NB4 (cell line): Measurements from ENCODE around the gene PNPLA5.
"Not testable (repeated sequence)": the region's sequence is repeated elsewhere in the genome, so short reads cannot be mapped to it uniquely, and the experiment has no call there.

Source experiments
- DNase-seq: peaks from one replicate; pipeline ENCODE4 v3.0.0; 2010; ENCODE audit warnings: low read depth
- H3K4me3 ChIP-seq: one replicate; pipeline ENCODE4 v1.5.1; 2011; ENCODE audit warnings: mild to moderate bottlenecking, low read depth, low read length, moderate library complexity
- CTCF ChIP-seq: IDR thresholded peaks from one replicate; pipeline ENCODE4 v1.5.1; 2012; ENCODE audit warnings: low read depth, low read length
- MAX ChIP-seq: IDR thresholded peaks from 2 replicates; pipeline ENCODE4 v1.6.1; 2011; ENCODE audit warnings: low read depth, low read length
- MYC ChIP-seq: IDR thresholded peaks from 2 replicates; pipeline ENCODE4 v1.6.1; 2011; ENCODE audit warnings: low read depth, low read length
- POLR2A ChIP-seq: IDR thresholded peaks from 2 replicates; pipeline ENCODE4 v1.6.1; 2011; ENCODE audit warnings: mild to moderate bottlenecking; ENCODE audit not compliant: insufficient read length; ENCODE audit errors: extremely low read depth

PNPLA5 gene

DNA sequence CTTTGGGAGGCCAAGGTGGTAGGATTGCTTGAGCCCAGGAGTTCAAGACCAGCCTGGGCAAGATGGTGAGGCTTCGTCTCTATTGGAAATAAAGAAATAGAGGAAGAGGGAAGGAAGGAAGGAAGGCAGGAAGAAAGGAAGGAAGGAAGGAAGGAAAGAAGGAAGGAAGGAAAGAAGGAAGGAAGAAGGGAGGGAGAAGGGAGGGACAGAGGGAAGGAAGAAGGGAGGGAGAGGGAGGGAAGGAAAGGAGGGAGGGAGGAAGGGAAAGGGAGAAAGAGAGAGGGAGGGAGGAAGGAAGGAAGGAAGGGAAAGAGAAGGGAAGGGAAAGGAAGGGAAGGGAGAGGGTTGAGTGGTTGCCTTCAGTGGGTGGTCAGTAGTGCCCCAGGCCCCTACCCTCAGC lies 17.9 kb upstream of the PNPLA5 start:
- no peak for TF ChIP-seq MAX
- TF ChIP-seq MYC = no peak
- TF ChIP-seq CTCF = no peak
- TF ChIP-seq POLR2A = no peak
- H3K4me3 ChIP-seq = no peak overlapping the region
- DNase-seq = no peak

DNA sequence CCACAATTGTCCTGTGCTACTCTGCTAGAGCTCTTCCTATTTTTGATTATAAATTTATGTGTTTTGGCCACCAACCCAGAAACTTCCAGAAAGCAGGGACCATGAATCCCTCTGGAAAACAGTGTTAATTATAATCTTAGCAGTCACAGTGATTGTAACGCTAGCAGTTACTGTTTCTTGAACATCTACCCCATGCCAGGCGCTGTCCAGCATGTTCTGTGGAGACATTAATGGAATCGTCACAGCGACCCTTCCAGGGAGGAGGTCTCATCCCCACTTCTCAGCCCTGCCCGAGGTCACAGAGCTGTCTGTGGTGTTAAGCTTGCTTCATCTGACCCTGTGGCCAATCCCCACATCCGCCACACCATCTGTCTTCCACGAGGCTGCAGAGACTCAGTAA lies 13.9 kb upstream of the PNPLA5 start:
- no peak for TF ChIP-seq POLR2A
- TF ChIP-seq CTCF = no peak
- TF ChIP-seq MAX = no peak
- no peak for TF ChIP-seq MYC
- DNase-seq = no peak
- H3K4me3 ChIP-seq = no peak overlapping the region

DNA sequence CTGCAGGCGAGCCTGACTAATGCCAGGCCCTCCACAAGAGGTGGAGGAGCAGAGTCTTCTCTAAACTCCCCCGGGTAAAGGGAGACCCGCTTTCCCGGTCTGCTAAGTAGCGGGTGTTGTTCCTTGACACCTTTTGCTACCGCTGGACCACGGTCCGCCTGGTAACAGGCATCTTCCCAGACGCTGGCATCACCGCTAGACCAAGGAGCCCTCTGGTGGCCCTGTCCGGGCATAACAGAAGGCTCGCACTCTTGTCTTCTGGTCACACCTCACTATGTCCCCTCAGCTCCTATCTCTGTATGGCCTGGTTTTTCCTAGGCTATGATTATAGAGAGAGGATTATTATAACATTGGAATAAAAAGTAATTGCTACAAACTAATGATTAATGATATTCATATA lies 12.6 kb upstream of the PNPLA5 start:
- DNase-seq, H3K4me3 ChIP-seq: not testable (repeated sequence)
- TF ChIP-seq CTCF = peak; percentile 19

- H3K4me3 ChIP-seq, DNase-seq: not testable (repeated sequence)
Measured at GRCh38 chr22:43903033-43903432, 11.2 kb upstream of the PNPLA5 start.

DNA sequence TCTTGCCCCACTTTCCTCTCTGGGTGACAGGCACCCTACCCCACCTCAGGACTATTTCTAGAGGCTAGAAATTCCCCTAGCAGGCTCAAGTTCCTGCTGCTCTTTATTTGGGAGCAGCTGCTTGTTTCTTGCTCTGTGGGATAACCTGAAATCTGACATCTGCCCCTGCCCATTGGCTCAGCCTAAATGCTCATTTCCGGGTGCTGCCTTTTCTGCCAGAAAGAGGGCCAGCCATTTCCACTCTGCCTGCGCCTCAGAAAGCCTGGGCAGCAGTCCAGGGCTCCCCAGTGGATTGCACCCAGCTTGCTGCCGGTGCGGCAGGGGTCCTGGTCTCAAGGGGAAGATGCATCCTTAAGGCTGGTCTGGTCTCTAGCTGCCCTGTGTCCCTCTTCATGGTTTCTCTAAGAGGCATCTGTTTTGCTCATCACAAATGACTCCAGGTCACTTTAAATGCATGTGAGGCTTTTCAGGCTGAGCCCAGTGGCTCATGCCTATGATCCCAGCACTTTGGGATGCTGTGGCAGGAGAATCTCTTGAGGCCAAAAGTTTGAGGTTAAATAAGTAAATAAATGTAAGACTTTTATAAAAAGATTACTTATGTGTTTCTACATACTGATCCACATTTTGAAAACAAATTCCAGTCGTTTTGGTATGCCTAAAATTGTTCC lies 10.3 kb upstream of the PNPLA5 start:
- no peak for DNase-seq
- H3K4me3 ChIP-seq = no peak overlapping the region
- TF ChIP-seq MYC (no peak), CTCF (no peak), POLR2A (no peak), MAX (no peak)

DNA sequence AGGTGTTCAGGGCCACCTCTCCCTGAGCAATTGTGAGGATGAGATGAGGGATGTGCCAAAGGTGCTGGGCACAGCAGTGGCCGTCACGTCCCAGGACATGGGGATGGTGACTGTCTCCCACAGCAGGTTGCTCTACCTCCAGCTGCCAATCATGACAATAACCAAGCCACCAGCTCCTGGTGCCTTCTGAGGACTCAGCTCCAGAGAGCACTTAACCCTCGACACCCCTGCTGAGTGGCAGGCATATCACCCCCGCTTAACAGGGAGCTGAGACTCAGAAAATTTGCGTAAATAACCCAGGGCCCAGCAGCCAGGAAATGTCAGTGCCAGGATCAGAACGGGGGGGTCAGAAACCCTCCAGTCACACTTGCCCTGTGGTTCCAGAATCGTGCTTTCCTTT lies 8.4 kb upstream of the PNPLA5 start:
- TF ChIP-seq MYC = no peak
- no peak for TF ChIP-seq POLR2A
- no peak for TF ChIP-seq CTCF
- TF ChIP-seq MAX = no peak
- no peak for DNase-seq
- no peak overlapping the region for H3K4me3 ChIP-seq
